Measurements from ENCODE around the gene BNC1.

DNA sequence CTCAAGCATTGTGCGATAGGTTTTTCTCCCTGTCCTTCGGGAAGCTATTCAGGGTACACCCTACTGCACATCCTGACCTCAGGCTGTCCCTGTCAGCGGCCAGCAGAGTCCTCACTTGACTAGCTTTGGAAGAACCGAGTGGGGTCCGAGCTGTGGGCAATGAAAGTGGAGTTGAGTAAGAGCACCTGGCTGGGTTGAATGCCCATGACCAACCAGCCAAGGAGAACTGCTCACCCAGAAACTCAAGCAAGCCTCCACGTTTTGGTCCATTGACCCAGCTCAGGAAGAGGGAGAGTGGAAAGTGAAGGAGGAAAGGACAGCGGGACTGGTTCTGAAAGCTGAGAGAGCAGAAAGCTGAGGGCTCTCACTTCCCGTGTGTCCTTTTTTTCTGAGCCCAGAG is 40.8 kb downstream of the BNC1 start:
- TF ChIP-seq, protein P1, sequence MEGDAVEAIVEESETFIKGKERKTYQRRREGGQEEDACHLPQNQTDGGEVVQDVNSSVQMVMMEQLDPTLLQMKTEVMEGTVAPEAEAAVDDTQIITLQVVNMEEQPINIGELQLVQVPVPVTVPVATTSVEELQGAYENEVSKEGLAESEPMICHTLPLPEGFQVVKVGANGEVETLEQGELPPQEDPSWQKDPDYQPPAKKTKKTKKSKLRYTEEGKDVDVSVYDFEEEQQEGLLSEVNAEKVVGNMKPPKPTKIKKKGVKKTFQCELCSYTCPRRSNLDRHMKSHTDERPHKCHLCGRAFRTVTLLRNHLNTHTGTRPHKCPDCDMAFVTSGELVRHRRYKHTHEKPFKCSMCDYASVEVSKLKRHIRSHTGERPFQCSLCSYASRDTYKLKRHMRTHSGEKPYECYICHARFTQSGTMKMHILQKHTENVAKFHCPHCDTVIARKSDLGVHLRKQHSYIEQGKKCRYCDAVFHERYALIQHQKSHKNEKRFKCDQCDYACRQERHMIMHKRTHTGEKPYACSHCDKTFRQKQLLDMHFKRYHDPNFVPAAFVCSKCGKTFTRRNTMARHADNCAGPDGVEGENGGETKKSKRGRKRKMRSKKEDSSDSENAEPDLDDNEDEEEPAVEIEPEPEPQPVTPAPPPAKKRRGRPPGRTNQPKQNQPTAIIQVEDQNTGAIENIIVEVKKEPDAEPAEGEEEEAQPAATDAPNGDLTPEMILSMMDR (IDR thresholded peaks at IDR 0.05) = no peak
- TF ChIP-seq ZFX (IDR thresholded peaks at IDR 0.05; ENCODE audit: borderline replicate concordance) = no peak
